NB4 (cell line): Measurements from ENCODE around the gene RAD51B.

Source experiments
- CTCF ChIP-seq: IDR thresholded peaks from one replicate; pipeline ENCODE4 v1.5.1; 2012; ENCODE audit warnings: low read depth, low read length
- MYC ChIP-seq: IDR thresholded peaks from 2 replicates; pipeline ENCODE4 v1.6.1; 2011; ENCODE audit warnings: low read depth, low read length
- POLR2A ChIP-seq: IDR thresholded peaks from 2 replicates; pipeline ENCODE4 v1.6.1; 2011; ENCODE audit warnings: mild to moderate bottlenecking; ENCODE audit not compliant: insufficient read length; ENCODE audit errors: extremely low read depth
- TF ChIP-seq, protein P1 (sequence below): IDR thresholded peaks from 2 replicates; pipeline ENCODE4 v1.6.1; 2011; ENCODE audit warnings: low read depth, low read length

- no peak for TF ChIP-seq POLR2A
- no peak for TF ChIP-seq CTCF
- TF ChIP-seq, protein P1, sequence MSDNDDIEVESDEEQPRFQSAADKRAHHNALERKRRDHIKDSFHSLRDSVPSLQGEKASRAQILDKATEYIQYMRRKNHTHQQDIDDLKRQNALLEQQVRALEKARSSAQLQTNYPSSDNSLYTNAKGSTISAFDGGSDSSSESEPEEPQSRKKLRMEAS, result no peak
- TF ChIP-seq MYC, result no peak
Observed at GRCh38 chr14:68771631-68772030, 952.1 kb downstream of the RAD51B start.
